Liver (tissue), 9 donors: Measurements from ENCODE around the gene DENND4A. TPM values are rescaled to one million over a fixed set of nuclear protein-coding genes. Genes with fewer than 3 reads are reported as not detected.
"Not testable (repeated sequence)": the region's sequence is repeated elsewhere in the genome, so short reads cannot be mapped to it uniquely, and the experiment has no call there.

ENCODE experiments used
- DNase-seq: peaks from one replicate; pipeline ENCODE4 v3.0.0-alpha.2; 2017; ENCODE audit warnings: low spot score
- H3K27ac ChIP-seq, 2 donors: one replicate each; pipeline ENCODE4 v1.7.0; 2013; ENCODE audit warnings: inconsistent platforms in 2 of 2, low read length in 2 of 2, control low read depth in 1 of 2, low read depth in 1 of 2, mild to moderate bottlenecking in 1 of 2
- H3K27me3 ChIP-seq, 4 donors: one replicate each; pipeline versions ENCODE4 v1.6.1 to v1.7.0; 2013; ENCODE audit warnings: low read length in 3 of 4, inconsistent platforms in 1 of 4, mild to moderate bottlenecking in 1 of 4, moderate library complexity in 1 of 4; ENCODE audit not compliant: control insufficient read depth in 4 of 4, insufficient read depth in 4 of 4
- H3K36me3 ChIP-seq, 4 donors: one replicate each; pipeline versions ENCODE4 v1.6.1 to v1.7.0; 2013; ENCODE audit warnings: low read length in 3 of 4, mild to moderate bottlenecking in 3 of 4, low read depth in 1 of 4, moderate library complexity in 1 of 4; ENCODE audit not compliant: control insufficient read depth in 4 of 4, insufficient read depth in 3 of 4
- H3K4me1 ChIP-seq, 4 donors: one replicate each; pipeline versions ENCODE4 v1.6.1 to v1.7.0; 2013; ENCODE audit warnings: low read length in 3 of 4, mild to moderate bottlenecking in 3 of 4, moderate library complexity in 1 of 4; ENCODE audit not compliant: control insufficient read depth in 4 of 4, insufficient read depth in 4 of 4
- H3K4me3 ChIP-seq, 3 donors: one replicate each; pipeline versions ENCODE4 v1.6.1 to v1.7.0; 2013; ENCODE audit warnings: low read length in 3 of 3, control low read depth in 1 of 3, low read depth in 1 of 3, mild to moderate bottlenecking in 1 of 3
- H3K9ac ChIP-seq, 2 donors: one replicate each; pipeline ENCODE4 v1.7.0; 2013; ENCODE audit warnings: low read length in 2 of 2, mild to moderate bottlenecking in 2 of 2, moderate library complexity in 2 of 2, control low read depth in 1 of 2, low read depth in 1 of 2
- H3K9me3 ChIP-seq, 4 donors: one replicate each; pipeline versions ENCODE4 v1.6.1 to v1.7.0; 2013; ENCODE audit warnings: low read length in 3 of 4; ENCODE audit not compliant: control insufficient read depth in 4 of 4
- FOXA1 ChIP-seq: IDR thresholded peaks from 2 replicates; pipeline ENCODE4 v1.6.1; 2016; ENCODE audit warnings: antibody characterized with exemption
- FOXA2 ChIP-seq: IDR thresholded peaks from 2 replicates; pipeline ENCODE4 v1.6.1; 2016; ENCODE audit warnings: antibody characterized with exemption
- GABPA ChIP-seq, 2 donors: IDR thresholded peaks in 1 of 2; conservative IDR thresholded peaks in 1 of 2; 2 replicates each; pipeline ENCODE4 v1.6.1; 2016; ENCODE audit warnings: antibody characterized with exemption in 2 of 2, mild to moderate bottlenecking in 1 of 2, moderate library complexity in 1 of 2
- HNF4G ChIP-seq: IDR thresholded peaks from 2 replicates; pipeline ENCODE4 v1.6.1; 2016; ENCODE audit warnings: antibody characterized with exemption
- JUND ChIP-seq, 2 donors: IDR thresholded peaks; 2 replicates each; pipeline ENCODE4 v1.6.1; 2016; ENCODE audit warnings: antibody characterized with exemption in 2 of 2
- NR2F2 ChIP-seq: IDR thresholded peaks from 2 replicates; pipeline ENCODE4 v1.6.1; 2016; ENCODE audit warnings: antibody characterized with exemption
- RAD21 ChIP-seq, 2 donors: IDR thresholded peaks; 2 replicates each; pipeline ENCODE4 v1.6.1; 2016; ENCODE audit warnings: antibody characterized with exemption in 2 of 2, mild to moderate bottlenecking in 2 of 2
- RXRA ChIP-seq, 2 donors: IDR thresholded peaks; 2 replicates each; pipeline ENCODE4 v1.6.1; 2017 to 2018; ENCODE audit warnings: antibody characterized with exemption in 2 of 2, mild to moderate bottlenecking in 1 of 2
- SP1 ChIP-seq: IDR thresholded peaks from 2 replicates; pipeline ENCODE4 v1.6.1; 2018; ENCODE audit warnings: antibody characterized with exemption, mild to moderate bottlenecking
- TAF1 ChIP-seq: conservative IDR thresholded peaks from 2 replicates; pipeline ENCODE4 v1.6.1; 2016; ENCODE audit warnings: antibody characterized with exemption, mild to moderate bottlenecking
- YY1 ChIP-seq: IDR thresholded peaks from 2 replicates; pipeline ENCODE4 v1.6.1; 2016; ENCODE audit warnings: antibody characterized with exemption, mild to moderate bottlenecking
- WGBS: extraction: QIAGEN DNeasy Blood & Tissue Kit; methylation state at CpG from one replicate; pipeline ENCODE4 v1.1.7; 2013; 5-methylcytosine and 5-hydroxymethylcytosine counted together
- polyA plus RNA-seq, 2 donors: library from polyadenylated mRNA; stranded (reverse) in 1 of 2; unstranded in 1 of 2; fragments of 200-250 nt in 1 of 2; fragments of >200 nt in 1 of 2; fragmentation: Nextera tagmentation in 1 of 2; extraction: Ambion mirVana in 1 of 2; gene quantifications; one replicate each; pipeline versions ENCODE4 v1.2.1 to v1.2.3, GENCODE V29; 2013 to 2015
- total RNA-seq, 2 donors: library from RNA; depleted of rRNA; stranded (reverse); fragments of >200 nt; gene quantifications; one replicate each; pipeline ENCODE4 v1.2.3, GENCODE V29; 2014
- TF ChIP-seq, protein P1 (sequence below): IDR thresholded peaks from 2 replicates; pipeline ENCODE4 v1.6.1; 2016; ENCODE audit warnings: antibody characterized with exemption
- TF ChIP-seq, protein P2 (sequence below): fragments of 150-350 bp; IDR thresholded peaks from 2 replicates; pipeline ENCODE4 v1.5.1; 2017; ENCODE audit warnings: improper control_type of control experiment, low read depth, low read length; ENCODE audit not compliant: missing input control
- donor health status: healthy.
- donor health status: healthy.
- donor health status: healthy.
- donor health status: healthy.
- donor health status: healthy.

Gene DENND4A
- total and polyA plus RNA-seq, 4 donors = 5.2 to 75.5 (median 23.9) TPM

DNA sequence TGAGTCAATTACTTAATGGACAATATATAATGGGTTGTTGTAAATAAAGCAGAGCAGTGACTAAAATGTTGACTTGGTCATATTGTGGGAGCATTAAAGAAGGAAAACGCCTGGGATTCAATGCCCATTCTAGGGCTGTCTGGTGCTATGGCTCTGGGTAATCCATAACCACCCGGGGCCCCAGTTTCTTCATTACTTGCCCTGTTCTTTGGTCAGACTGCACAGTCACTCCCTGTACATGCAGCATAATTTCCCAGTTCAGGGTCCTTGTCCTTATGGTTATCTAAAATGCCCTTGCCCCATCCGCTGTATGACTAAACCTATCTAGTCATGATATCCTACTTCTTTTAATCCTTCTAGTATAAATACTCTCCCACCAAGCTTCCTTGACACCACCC is 27.5 kb upstream of the DENND4A start:
- no peaks in the 10 kb centered on the region for H3K27me3 ChIP-seq
- WGBS = 90% methylated on average over 3 of the region's 3 CpGs
- no peaks in the 10 kb centered on the region for H3K36me3 ChIP-seq
- TF ChIP-seq YY1 (no peak), SP1 (no peak), HNF4G (no peak), NR2F2 (no peak), FOXA2 (no peak), GABPA (IDR thresholded peaks at IDR 0.05 in 1 of 2, conservative IDR thresholded peaks at IDR 0.05 in 1 of 2) (no peak), RXRA (IDR thresholded peaks at IDR 0.05) (no peak), TAF1 (no peak), RAD21 (IDR thresholded peaks at IDR 0.05) (no peak), JUND (IDR thresholded peaks at IDR 0.05) (no peak), FOXA1 (no peak)
- TF ChIP-seq, protein P1, sequence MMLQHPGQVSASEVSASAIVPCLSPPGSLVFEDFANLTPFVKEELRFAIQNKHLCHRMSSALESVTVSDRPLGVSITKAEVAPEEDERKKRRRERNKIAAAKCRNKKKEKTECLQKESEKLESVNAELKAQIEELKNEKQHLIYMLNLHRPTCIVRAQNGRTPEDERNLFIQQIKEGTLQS = no peak
- TF ChIP-seq, protein P2, sequence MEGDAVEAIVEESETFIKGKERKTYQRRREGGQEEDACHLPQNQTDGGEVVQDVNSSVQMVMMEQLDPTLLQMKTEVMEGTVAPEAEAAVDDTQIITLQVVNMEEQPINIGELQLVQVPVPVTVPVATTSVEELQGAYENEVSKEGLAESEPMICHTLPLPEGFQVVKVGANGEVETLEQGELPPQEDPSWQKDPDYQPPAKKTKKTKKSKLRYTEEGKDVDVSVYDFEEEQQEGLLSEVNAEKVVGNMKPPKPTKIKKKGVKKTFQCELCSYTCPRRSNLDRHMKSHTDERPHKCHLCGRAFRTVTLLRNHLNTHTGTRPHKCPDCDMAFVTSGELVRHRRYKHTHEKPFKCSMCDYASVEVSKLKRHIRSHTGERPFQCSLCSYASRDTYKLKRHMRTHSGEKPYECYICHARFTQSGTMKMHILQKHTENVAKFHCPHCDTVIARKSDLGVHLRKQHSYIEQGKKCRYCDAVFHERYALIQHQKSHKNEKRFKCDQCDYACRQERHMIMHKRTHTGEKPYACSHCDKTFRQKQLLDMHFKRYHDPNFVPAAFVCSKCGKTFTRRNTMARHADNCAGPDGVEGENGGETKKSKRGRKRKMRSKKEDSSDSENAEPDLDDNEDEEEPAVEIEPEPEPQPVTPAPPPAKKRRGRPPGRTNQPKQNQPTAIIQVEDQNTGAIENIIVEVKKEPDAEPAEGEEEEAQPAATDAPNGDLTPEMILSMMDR = no peak
- peak; percentile 60 for DNase-seq
- no peak overlapping the region for H3K4me3 ChIP-seq
- H3K27ac ChIP-seq = peak overlapping the region in 1 of 2 donors; percentile 19
- H3K4me1 ChIP-seq = peaks cover 0 to 1% (median 0%) of the 10 kb centered on the region in 4 donors
- H3K9ac ChIP-seq = no peak overlapping the region
- no peaks in the 10 kb centered on the region for H3K9me3 ChIP-seq

DNA sequence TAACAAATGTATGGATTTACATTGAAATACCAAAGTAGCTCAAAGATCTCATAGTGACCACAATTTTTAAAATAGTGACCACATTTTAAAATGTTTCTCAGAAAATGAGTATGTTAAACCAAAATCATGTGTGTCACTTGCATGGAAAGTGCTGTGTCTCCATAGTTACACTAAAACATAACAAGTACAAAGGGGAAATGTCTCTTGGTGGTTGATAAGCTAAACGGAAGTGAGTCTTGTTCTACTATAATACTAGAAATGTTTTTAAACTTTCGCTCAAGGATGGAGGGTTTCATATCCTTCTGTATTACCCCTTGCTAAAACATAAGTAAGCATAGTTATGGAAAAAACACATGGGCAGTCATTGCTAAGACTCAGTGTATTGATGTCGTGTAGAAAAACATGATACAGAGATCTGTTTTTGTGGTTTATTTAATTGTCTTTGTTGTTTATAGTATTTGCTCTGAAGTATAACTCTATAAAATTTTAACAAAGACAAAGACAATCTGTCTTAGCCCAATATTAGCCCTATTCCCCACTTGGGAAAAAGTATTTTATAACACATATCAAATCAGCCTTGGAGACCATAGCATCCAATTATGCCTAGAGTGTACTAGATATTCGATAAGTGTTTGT is 27.0 kb upstream of the DENND4A start:
- WGBS = 63% methylated on average over 4 of the region's 4 CpGs
- Histone ChIP-seq H3K9ac (no peak overlapping the region), H3K36me3 (no peaks in the 10 kb centered on the region), H3K4me3 (no peak overlapping the region), H3K27ac (peak overlapping the region in 1 of 2 donors; percentile 19), H3K27me3 (no peaks in the 10 kb centered on the region), H3K9me3 (no peaks in the 10 kb centered on the region), H3K4me1 (no peaks in the 10 kb centered on the region)
- DNase-seq = no peak
- TF ChIP-seq HNF4G = no peak
- peak; percentile 40 for TF ChIP-seq SP1

DNA sequence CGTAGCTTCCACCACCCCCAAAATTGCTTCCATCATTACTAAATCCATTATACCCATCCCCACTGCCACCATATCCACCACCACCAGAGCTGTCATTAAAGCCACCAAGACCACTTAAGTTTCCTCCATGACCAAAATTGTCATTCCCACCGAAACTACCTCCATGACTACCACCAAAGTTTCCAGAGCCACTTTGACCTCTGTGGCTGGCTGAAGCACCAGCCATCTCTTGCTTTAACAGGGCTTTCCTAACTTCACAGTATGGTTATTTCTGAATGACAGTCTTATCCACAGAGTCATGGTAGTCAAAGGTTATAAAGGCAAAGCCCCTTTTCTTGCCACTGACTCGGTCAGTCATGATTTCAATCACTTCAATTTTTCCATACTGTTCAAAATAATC is 24.3 kb upstream of the DENND4A start:
- DNase-seq = peak; percentile 21
- no peaks in the 10 kb centered on the region for H3K27me3 ChIP-seq
- H3K9me3 ChIP-seq = peaks cover 0 to 3% (median 0%) of the 10 kb centered on the region in 4 donors
- no peak overlapping the region for H3K9ac ChIP-seq
- H3K36me3 ChIP-seq = no peaks in the 10 kb centered on the region
- H3K4me1 ChIP-seq = no peaks in the 10 kb centered on the region
- WGBS = 94% methylated on average over 3 of the region's 3 CpGs
- no peak overlapping the region for H3K27ac ChIP-seq
- TF ChIP-seq RAD21 (IDR thresholded peaks at IDR 0.05) (no peak), TAF1 (no peak)
- no peak overlapping the region for H3K4me3 ChIP-seq

DNA sequence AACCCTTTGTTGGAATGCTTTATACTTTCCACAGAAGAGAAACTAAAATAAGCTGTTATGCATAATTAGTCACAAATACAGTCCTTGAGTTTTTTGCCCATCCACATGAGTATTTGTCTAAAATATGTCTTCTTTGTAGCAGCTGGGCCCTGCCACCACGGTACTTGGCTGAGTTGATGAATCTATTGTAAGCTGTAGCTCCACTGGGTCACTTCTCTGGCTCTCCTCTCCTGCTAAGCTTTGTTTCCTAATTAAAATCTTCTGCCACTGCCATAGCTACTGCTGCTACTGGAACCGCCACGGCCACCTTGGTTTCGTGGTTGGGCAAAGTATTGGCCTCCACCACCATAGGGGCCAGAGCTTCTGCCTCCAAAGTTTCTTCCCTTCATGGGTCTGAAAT is 23.9 kb upstream of the DENND4A start:
- H3K36me3 ChIP-seq, H3K4me3 ChIP-seq, H3K9me3 ChIP-seq, H3K27ac ChIP-seq, H3K27me3 ChIP-seq, H3K9ac ChIP-seq, H3K4me1 ChIP-seq: not testable (repeated sequence)
- 73% methylated on average over 4 of the region's 4 CpGs for WGBS
- peak; percentile 8 for DNase-seq

DNA sequence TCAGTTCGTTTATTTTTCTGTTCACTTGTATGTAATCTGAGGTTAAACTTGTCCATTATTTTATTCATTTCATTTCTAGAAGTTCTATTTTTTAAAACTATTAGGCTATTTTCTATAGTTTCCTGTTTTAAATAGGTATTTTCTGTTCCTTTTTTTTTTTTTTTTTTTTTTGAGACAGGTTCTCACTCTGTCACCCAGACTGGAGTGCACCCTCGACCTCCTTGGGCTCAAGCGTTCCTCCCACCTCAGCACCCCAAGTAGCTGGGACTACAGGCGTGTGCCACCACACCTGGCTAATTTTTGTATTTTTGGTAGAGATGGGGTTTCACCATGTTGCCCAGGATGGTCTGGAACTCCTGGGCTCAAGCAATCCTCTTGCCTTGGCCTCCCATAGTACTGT is 22.2 kb upstream of the DENND4A start:
- not testable (repeated sequence) for H3K4me1 ChIP-seq, H3K27me3 ChIP-seq, H3K9me3 ChIP-seq, H3K36me3 ChIP-seq, DNase-seq, H3K27ac ChIP-seq, H3K4me3 ChIP-seq, H3K9ac ChIP-seq
- 72% methylated on average over 4 of the region's 4 CpGs for WGBS
